ENCODE data around the gene IGF2R. TPM values are rescaled to one million over a fixed set of nuclear protein-coding genes. Genes with fewer than 3 reads are reported as not detected.
"Not testable (repeated sequence)": the region's sequence is repeated elsewhere in the genome, so short reads cannot be mapped to it uniquely, and the experiment has no call there.

IGF2R gene
- total RNA-seq, 1 experiment from 2014 or later = 112 TPM

DNA sequence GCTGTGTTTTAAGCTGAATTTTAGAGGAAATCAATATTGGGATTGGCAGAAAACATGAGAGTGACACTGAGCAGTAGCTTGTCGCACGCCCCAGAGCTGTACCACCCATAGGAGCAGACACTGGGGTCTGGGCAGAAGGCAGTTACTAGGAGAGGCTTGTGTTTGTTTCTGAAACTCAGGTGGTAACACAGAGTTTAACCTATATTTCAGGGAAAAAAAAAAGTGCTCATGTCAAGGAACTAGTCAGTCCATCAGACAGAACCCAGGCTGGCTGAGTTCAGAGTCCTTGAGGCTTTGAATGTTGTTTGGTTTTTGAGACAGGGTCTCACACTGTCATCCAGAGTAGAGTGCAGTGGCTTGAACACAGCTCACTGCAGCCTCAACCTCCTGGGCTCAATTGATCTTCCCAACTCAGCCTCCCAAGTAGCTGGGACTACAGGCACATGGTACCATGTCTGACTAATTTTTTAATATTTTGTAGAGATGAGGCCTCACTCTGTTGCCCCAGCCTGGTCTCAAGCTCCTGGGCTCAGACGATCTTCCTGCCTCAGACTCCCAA lies 159.3 kb downstream of the IGF2R start:
- H3K27ac ChIP-seq = no peak overlapping the region
- no peak for DNase-seq
- H3K4me1 ChIP-seq = no peaks in the 10 kb centered on the region
- no peaks in the 10 kb centered on the region for H3K9me3 ChIP-seq (replicated peaks)
- H3K4me3 ChIP-seq = no peak overlapping the region
- H3K27me3 ChIP-seq = no peaks in the 10 kb centered on the region
- H3K36me3 ChIP-seq = no peaks in the 10 kb centered on the region

DNA sequence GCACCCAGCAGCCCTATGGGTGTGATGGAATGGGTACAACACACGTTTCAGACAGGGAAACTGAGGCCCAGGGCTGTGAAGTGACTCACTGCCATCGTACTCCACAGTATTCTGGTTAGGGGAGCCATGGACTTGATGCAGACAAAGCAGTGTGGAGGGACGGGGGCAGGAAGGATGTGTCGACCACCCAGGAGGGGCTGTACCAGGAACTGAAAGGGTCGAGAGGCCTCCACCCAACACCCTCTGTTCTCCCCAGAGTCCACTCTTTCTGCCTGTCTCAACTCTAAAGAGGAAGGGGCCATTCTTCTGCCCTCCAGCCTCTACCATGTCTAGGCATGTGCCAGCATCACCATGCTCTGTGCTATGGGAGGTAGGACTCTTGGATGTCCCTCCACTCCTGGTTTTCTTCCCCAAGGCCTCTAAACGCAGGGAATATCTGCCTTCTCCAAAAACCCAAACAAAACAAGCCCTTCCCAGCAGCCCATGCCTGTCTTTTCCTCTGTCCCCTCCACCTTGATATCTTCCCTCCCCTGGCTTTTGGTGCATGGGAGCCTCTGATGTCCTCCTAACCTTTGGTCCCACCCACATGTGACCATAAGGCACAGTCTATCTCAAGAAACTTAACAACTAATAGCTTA lies 160.1 kb downstream of the IGF2R start:
- Histone ChIP-seq H3K9me3 (replicated peaks) (no peaks in the 10 kb centered on the region), H3K27ac (no peak overlapping the region), H3K36me3 (no peaks in the 10 kb centered on the region), H3K4me3 (no peak overlapping the region), H3K27me3 (no peaks in the 10 kb centered on the region), H3K4me1 (no peaks in the 10 kb centered on the region)
- no peak for DNase-seq

DNA sequence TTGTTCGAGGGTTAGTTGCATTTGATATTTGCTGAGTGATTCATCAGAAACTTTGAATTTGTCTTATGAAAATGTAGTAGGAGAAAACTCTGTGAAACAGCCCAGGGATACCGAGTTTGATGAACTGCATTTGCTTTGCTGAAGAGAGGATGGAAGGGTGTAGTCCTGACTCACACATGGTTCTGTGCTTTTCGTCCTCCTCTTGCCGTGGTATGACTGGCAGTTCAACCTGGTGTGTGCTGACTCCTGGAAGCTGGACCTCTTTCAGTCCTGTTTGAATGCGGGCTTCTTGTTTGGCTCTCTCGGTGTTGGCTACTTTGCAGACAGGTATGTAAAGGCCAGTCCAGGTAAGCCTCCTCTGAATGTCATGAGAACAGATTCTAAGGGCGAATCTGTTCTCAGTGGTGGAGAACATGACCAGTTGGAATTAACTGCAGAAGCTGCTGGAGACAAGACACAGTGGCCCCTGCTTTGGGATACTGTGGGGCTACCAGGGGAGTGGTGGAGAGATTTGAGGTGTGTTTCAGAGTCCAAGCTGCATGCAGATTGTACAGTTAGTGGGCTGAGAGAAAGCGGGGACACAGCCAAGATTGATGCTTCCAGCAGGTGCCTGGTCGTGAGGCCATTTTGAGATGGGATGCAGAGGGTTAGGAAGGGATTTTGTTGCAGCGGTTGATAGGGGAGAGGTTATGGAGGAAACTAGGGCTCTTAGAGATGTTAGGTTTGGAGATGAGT lies 161.2 kb downstream of the IGF2R start:
- Histone ChIP-seq H3K36me3 (no peaks in the 10 kb centered on the region), H3K9me3 (replicated peaks) (no peaks in the 10 kb centered on the region), H3K27me3 (no peaks in the 10 kb centered on the region), H3K27ac (no peak overlapping the region), H3K4me3 (no peak overlapping the region), H3K4me1 (no peaks in the 10 kb centered on the region)
- DNase-seq = no peak

DNA sequence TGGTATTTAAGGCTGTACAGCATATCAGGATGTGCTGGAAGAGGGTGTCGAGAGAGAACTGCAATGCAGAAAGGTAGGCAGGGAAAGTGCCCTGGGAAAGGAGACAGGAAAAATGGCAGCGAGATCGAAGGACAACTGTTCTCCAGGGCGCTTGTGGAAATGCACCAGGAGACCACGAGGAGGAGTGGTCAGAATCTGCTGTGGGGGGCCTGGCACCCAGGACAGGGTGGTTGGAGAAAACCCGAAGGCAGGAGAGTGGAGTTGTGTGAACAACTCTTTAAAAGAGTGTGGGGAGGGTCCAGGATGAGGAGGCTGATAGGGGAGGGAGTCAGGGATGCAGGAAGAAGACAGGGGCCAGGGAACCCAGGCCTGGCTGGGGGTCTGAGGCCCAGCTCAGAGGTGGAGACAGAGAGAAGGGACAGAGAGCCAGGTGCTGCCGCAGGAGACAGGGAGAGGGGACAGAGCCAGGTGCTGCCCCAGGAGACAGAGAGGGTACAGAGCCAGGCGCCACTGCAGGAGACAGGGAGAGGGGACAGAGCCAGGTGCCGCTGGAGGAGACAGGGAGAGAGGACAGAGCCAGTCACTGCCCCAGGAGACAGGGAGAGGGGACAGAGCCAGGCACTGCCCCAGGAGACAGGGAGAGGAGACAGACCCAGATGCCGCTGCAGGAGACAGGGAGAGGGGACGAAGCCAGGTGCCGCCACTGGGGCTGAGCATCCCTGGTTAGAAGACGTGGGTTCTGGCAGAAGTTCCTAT lies 162.0 kb downstream of the IGF2R start:
- no peak overlapping the region for H3K4me3 ChIP-seq
- H3K27me3 ChIP-seq = no peaks in the 10 kb centered on the region
- no peak overlapping the region for H3K27ac ChIP-seq
- no peaks in the 10 kb centered on the region for H3K36me3 ChIP-seq
- no peak for DNase-seq
- H3K4me1 ChIP-seq = no peaks in the 10 kb centered on the region
- no peaks in the 10 kb centered on the region for H3K9me3 ChIP-seq (replicated peaks)

DNA sequence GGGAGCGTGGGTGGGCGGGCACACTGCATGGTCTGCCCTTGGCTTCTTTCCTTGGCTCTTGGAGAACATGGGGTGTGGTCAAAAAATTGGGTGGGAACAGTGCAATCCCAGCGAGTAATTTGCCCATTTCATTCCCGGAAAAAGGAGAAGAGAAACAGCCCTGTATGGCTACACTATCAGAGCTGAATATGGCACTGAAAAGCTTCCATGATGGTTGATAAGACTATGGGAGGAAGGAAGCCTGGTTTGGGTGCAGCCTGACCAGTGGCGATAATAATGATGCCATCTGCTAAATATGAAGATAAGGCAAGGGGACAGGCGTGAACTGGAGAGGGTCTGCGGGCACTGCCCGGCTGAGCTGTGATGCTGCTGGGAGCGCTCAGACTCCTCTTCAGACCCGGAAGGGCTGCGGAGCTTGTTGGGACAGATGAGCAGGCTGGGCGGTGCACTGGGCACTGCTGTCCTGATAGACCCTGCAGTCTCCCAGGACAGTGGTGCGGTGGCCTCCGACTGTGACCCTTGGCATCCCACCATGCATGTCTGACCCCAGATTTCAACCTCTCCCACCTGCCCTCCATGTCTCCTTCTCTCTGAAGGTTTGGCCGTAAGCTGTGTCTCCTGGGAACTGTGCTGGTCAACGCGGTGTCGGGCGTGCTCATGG lies 162.9 kb downstream of the IGF2R start:
- H3K4me3 ChIP-seq = no peak overlapping the region

DNA sequence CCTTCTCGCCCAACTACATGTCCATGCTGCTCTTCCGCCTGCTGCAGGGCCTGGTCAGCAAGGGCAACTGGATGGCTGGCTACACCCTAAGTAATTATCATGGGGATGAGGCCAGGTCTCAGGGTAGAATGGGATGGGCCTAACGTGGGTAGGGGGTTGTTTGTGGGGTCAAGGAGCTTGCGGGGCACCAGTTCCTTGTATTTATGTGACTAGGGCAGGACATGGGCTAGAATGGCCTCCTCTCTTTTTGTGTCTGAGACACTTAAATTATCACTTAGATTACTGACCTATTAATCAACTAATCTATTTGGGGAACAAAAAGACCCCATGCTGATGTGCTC lies 163.4 kb downstream of the IGF2R start:
- no peak for DNase-seq
- no peak overlapping the region for H3K27ac ChIP-seq
- no peak overlapping the region for H3K4me3 ChIP-seq
- H3K27me3 ChIP-seq = no peaks in the 10 kb centered on the region
- H3K4me1 ChIP-seq = no peaks in the 10 kb centered on the region
- H3K9me3 ChIP-seq (replicated peaks) = no peaks in the 10 kb centered on the region
- H3K36me3 ChIP-seq = no peaks in the 10 kb centered on the region

More for the DNA sequence above, 162.9 kb downstream of the IGF2R start:
- H3K27me3 ChIP-seq = no peaks in the 10 kb centered on the region
- no peak overlapping the region for H3K27ac ChIP-seq
- DNase-seq = no peak
- no peaks in the 10 kb centered on the region for H3K36me3 ChIP-seq
- no peaks in the 10 kb centered on the region for H3K4me1 ChIP-seq
- H3K9me3 ChIP-seq (replicated peaks) = no peaks in the 10 kb centered on the region

DNA sequence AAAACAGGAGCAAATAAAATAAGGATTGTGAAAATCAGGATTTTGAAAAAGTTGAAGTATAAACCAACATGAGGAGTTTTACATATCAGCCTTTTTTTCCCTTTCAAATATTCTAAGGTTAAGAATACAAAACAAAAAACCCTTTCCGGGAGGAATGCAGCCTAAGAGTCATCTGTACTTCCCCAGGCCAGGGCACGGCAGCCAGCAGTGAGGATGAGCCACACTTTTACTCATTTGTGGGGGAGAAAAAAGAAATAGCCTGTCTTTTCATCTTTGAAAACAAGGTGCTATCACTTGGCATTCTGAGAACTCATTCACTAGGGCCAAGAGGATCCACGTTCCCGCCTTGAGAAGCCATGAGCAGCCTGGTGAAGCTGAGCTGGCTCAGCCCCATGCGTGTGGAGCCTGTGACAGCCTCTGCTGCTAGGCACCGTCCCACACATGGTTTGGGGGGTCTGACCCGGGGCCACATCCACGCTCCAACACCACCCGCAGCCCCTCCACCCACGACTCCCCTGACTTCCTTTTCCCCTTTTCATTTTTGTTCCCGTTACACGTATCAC lies 164.0 kb downstream of the IGF2R start:
- no peaks in the 10 kb centered on the region for H3K27me3 ChIP-seq
- H3K9me3 ChIP-seq (replicated peaks) = no peaks in the 10 kb centered on the region
- H3K4me3 ChIP-seq = no peak overlapping the region
- no peaks in the 10 kb centered on the region for H3K4me1 ChIP-seq
- no peak overlapping the region for H3K27ac ChIP-seq
- no peak for DNase-seq
- H3K36me3 ChIP-seq = no peaks in the 10 kb centered on the region

DNA sequence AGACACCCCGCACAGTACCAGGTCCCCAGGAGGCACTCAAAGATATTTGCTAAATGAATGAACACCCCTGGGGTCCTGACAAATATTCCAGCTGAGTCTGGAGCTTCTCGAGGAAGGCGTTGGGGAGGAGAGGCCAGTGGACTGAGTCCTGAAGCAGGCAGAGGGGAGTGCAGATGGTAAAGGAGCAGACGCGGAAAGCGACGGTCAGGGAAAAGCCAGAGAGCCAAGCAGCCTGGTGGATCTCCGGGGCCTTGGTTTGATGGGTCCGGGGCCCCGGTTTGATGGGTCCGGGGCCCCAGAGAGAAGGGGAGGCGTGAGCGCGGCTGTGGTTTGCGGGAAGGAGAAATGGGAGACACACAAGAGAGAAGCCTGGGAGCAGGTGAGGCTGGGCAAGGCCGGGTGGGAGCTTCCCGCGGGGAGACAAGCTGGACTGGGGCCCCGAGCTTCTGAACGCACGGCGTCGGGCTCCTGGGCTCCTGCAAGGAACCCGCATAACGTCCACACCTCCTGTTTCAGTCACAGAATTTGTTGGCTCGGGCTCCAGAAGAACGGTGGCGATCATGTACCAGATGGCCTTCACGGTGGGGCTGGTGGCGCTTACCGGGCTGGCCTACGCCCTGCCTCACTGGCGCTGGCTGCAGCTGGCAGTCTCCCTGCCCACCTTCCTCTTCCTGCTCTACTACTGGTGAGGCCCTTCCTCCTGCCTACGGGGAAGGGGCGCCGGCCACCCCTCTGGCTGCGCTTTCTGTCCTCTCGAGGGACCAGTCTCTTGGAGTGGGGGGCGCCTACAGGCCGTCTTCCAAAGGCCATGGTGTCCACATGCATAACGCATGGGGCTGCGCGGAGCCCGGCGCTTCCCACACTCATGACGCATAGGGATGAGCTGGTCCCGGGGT lies 164.8 kb downstream of the IGF2R start:
- no peak overlapping the region for H3K27ac ChIP-seq
- no peaks in the 10 kb centered on the region for H3K36me3 ChIP-seq
- no peak for DNase-seq
- H3K9me3 ChIP-seq (replicated peaks) = no peaks in the 10 kb centered on the region
- H3K4me1 ChIP-seq = no peaks in the 10 kb centered on the region
- no peaks in the 10 kb centered on the region for H3K27me3 ChIP-seq
- no peak overlapping the region for H3K4me3 ChIP-seq

DNA sequence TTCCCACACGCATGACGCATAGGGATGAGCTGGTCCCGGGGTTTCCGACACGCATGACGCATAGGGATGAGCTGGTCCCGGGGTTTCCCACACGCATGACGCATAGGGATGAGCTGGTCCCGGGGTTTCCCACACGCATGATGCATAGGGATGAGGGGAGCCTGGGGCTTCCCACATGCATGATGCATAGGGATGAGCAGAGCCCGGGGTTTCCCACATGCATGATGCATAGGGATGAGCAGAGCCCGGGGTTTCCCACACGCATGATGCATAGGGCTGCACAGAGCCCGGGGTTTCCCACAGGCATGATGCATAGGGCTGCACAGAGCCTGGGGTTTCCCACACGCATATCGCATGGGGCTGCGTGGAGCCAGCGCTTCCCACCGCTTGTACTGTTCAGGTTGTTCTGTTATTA lies 165.5 kb downstream of the IGF2R start:
- not testable (repeated sequence) for H3K4me3 ChIP-seq; H3K27ac ChIP-seq; H3K36me3 ChIP-seq; DNase-seq; H3K9me3 ChIP-seq (replicated peaks); H3K4me1 ChIP-seq; H3K27me3 ChIP-seq

DNA sequence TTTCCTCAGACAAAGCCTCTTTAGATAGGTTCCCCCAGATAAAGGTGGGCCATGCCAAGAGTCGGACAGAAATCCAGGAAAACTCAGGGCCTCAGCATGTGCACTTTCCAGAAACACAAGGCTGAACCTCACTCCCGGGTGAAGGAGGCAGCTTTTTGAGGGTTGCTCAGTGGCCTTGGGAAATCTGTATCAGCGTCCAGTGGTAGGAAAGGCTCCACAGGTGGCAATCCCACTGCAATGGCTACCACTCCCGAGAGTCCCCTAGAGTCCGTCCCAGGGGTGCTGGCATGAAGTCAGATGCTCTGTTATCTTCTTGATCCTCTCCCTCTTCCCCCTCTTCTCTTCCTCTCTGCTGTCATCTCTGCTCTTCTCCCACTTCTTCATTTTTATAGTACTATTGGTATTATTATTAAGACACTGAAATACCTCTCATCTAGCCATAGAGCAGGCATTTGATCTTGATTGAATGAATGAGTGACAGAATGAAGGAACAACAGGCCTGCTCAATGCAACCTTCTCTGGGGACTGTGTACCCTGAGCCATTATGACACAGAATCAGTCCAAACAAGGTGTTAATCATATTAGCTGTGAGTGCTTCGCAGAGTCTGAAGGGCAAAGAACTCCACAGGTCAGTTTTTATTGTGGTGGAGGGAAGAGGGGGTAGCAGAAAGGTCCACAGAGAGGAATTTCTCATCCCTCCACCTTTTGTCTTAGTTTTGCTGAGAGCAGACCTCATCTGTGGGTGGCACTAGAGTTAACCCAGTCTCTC lies 166.1 kb downstream of the IGF2R start:
- Histone ChIP-seq H3K27ac (no peak overlapping the region), H3K4me1 (no peaks in the 10 kb centered on the region), H3K4me3 (no peak overlapping the region), H3K27me3 (no peaks in the 10 kb centered on the region), H3K9me3 (replicated peaks) (no peaks in the 10 kb centered on the region), H3K36me3 (no peaks in the 10 kb centered on the region)
- DNase-seq = no peak

DNA sequence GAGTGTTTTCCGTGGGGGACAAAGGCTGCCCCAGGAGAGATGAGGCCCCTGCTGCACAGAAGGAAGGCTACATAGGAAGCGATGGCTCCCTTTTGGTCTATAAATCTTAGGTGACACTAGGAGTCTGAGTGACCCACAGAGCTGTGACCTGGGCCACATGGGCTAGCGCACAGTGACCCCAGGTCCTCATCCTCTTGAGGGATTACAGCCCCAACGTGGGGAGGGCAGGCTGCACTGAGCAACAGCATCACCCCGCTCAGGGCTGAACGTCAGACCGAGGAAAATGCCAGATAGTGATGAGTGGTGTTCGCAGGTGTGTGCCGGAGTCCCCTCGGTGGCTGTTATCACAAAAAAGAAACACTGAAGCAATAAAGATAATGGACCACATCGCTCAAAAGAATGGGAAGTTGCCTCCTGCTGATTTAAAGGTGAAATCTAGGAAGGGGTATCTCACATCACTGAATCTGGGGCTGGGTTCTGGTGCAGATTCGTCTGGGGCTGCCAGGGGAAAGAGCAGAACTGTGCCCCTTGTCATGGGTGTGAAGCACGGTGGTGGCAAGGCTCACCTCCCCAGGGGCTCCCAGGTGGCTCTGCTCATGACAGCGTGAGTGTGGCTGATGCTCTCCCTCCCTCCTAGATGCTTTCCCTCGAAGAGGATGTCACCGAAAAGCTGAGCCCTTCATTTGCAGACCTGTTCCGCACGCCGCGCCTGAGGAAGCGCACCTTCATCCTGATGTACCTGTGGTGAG lies 167.2 kb downstream of the IGF2R start:
- Histone ChIP-seq H3K9me3 (replicated peaks) (no peaks in the 10 kb centered on the region), H3K27ac (no peak overlapping the region), H3K27me3 (no peaks in the 10 kb centered on the region), H3K4me3 (no peak overlapping the region), H3K36me3 (no peaks in the 10 kb centered on the region), H3K4me1 (no peaks in the 10 kb centered on the region)
- no peak for DNase-seq

DNA sequence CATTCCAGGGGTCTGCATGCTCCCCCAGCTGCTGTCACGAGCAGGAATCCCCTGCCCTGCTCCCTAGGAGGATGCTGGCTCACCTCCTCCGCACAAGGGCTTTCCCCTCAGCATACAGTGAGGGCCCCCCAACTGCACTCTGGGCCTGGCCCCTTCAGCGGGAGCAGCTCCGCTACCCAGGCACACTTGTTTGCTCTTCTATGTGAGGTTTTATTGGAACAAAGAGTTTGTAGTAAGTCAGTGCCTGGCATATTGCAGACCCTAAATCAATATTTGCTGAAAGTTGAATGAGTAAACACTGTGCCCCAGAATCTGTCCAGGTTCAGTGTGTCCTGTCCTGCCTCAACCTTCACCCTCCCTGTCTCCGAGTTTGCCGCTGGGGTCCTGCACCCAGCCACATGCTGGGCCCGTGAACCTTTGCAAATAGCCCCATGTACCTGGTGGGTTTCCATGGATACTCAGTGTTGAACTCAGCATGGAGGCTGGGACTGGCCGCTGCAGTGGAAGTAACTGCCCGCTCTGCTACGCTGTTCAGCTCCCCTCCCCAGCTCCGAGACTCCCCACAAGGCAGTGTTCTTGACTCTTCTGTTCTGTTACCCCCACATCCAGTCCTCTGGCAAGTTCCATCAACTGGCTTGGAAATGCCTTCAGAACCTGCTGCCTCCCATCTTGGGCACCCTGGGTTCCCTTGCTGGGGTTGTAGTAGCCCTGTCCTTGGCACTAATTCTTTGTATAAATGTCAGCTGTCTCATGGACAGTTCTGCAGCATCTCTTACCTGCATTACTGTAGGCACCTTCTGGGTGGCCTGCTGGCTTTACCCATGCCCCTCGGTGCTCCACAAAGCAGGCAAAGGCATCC lies 168.5 kb downstream of the IGF2R start:
- Histone ChIP-seq H3K27ac (no peak overlapping the region), H3K4me1 (no peaks in the 10 kb centered on the region), H3K36me3 (no peaks in the 10 kb centered on the region), H3K4me3 (no peak overlapping the region), H3K9me3 (replicated peaks) (no peaks in the 10 kb centered on the region), H3K27me3 (no peaks in the 10 kb centered on the region)
- DNase-seq = no peak

Data from SJCRH30 (cell line).